Hematopoietic multipotent progenitor cell treated with erythropoietin and hydrocortisone succinate and interleukin-3 and kit ligand, for 4 days (in vitro differentiated cells): ENCODE measurements around the gene PLAC9.
A peak's percentile ranks its signal among the peaks of the same experiment; 100 is the strongest.

Experiments used
- DNase-seq: peaks from one replicate; pipeline ENCODE4 v3.0.0-alpha.2; 2015

The PLAC9 gene

GRCh38 chr10:80186364-80187012 is 54.0 kb downstream of the PLAC9 start:
- no peak for DNase-seq

- no peak for DNase-seq
These were observed 54.5 kb downstream of the PLAC9 start for GRCh38 chr10:80187060-80187459.

DNA sequence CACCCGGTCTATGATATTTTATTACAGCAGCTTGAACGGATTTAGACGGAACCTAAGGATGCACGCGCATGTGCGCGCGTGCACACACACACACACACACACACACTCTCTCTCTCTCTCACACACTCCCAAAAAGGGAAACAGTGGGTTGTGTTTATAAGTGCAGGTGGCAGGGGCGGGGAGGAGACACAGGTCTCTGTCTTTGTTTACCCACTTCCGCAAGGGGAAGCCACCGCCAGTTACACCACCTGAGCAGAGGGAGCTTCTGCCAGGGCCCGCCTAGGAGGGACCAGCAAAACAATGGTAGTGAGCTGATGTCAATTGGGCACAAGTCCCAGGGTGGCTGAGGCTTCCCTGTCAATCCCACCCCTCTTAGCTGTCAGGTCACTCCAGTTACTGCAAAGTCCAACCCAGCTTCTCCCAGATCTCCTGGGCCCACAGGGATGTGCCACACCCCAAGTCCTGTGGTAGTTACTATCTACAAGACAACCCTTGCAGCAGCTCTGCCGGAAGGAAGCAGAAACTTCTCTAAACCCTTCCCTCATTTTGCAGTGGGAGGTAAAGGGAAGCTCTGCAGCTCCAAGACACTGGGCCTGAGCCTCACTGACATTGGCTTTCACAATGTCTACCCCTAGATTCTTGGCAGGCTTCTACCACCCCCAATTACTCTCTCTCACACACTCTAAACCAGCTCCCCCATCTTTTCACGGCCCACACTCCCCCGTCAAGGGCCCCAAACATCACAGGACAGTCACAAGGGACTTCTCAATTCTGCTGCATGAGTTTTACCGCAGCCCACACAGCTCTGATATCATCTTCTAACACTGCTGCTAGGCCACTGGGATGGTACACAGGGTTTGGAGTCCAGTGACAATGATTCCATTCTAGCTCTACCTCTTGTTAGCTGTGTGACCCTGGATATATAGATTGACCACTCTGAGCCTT is 55.2 kb downstream of the PLAC9 start:
- peak; percentile 89 for DNase-seq

DNA sequence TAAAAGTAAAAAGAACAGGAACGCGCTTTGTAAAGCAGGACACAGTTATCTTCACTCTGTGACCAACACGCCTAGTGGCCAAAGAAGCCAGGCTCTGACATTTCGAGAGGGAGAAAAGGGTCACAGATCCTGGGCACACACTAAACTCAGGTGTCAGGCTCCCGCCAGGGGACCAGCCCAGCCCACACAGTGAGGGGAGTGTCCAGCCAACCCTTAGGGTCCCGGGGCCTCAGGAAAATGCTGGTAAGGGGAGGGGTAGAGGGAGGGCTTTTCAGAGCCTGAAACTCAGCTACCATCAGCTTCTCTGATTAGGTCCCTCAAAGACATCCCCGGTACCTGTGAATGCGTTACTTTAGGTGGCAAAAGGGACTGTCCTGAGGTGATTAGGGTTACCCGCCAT is 56.2 kb downstream of the PLAC9 start:
- no peak for DNase-seq

- no peak for DNase-seq
These were observed 59.2 kb downstream of the PLAC9 start for GRCh38 chr10:80191589-80192270.

DNA sequence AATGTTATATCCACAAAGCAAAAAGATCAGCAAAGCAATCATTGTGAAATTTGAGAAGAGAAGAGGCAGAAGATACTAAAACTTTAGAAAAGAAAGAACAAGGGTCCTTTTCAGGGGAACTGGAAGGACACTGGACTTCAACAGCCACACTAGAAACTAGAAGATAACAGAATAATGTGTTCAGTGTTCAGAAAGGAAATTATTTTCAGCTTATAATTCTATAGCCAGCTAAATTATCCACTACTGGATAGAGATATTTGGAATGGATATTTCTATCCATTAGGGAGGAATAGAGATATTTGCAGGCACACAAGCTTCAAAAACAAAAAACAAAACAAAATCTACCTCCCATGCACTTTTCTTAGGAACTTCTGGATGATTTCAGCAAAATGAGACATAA is 60.0 kb downstream of the PLAC9 start:
- no peak for DNase-seq

DNA sequence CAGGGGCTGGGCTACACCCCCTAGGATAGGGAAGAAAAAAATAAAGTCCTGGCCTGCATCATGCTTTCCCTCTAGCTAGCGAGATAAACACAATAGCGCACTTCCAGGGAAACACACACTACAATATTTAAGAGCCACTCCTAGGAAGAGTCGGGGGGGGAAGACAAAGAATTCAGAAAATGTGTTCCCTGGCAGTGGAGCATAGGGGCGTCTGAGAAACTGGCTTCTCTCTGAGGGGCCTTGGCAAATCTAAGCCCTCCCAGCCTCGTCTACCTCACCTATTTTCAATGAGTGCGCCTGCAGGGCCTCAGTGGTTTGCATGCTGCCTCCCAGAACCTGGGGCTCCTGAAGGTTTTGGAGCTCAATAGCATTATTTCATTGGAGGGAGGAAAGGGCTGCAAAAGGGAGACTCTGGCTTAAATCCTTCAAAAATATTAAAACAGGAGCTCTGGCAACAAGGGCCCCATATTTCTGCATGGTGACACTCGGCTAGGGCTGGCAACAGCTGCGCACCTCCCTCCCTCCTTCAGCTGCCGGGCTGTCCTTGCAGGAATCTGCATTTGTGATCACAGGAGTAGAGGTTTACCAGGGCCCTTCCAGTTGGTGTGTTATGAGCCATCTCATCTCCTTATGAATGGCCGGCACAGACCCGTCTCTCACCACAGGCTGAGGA is 62.0 kb downstream of the PLAC9 start:
- no peak for DNase-seq
